Neural cell (in vitro differentiated cells): ENCODE results near the gene ITGA8.

ENCODE experiments used
- EP300 ChIP-seq: fragments of 450-650 bp; conservative IDR thresholded peaks from 2 replicates; pipeline ENCODE4 v1.6.1; 2014; ENCODE audit warnings: antibody characterized with exemption, mild to moderate bottlenecking, moderate library complexity; ENCODE audit not compliant: poor library complexity, severe bottlenecking
- EZH2 ChIP-seq: fragments of 200-600, 300-800 bp; shearing (Covaris generic), sonication (generic); IDR thresholded peaks from 2 replicates; pipeline ENCODE4 v1.6.1; 2014; ENCODE audit warnings: antibody characterized with exemption, low read length, borderline replicate concordance, mild to moderate bottlenecking; ENCODE audit not compliant: insufficient read depth, poor library complexity, severe bottlenecking
- POLR2AphosphoS5 ChIP-seq: IDR thresholded peaks from 2 replicates; pipeline ENCODE4 v1.6.1; 2012
- RAD21 ChIP-seq: fragments of 450-650 bp; conservative IDR thresholded peaks from 2 replicates; pipeline ENCODE4 v1.6.1; 2014; ENCODE audit warnings: antibody characterized with exemption, mild to moderate bottlenecking, moderate library complexity
- TF ChIP-seq, protein P1 (sequence below): fragments of 450-650 bp; IDR thresholded peaks from 2 replicates; pipeline ENCODE4 v1.5.1; 2014; ENCODE audit warnings: antibody characterized with exemption, mild to moderate bottlenecking, moderate library complexity; ENCODE audit not compliant: poor library complexity, severe bottlenecking

GRCh38 chr10:15660990-15661389 is 58.7 kb downstream of the ITGA8 start:
- TF ChIP-seq EP300 (no peak), POLR2AphosphoS5 (no peak), EZH2 (no peak), RAD21 (no peak)
- TF ChIP-seq, protein P1, sequence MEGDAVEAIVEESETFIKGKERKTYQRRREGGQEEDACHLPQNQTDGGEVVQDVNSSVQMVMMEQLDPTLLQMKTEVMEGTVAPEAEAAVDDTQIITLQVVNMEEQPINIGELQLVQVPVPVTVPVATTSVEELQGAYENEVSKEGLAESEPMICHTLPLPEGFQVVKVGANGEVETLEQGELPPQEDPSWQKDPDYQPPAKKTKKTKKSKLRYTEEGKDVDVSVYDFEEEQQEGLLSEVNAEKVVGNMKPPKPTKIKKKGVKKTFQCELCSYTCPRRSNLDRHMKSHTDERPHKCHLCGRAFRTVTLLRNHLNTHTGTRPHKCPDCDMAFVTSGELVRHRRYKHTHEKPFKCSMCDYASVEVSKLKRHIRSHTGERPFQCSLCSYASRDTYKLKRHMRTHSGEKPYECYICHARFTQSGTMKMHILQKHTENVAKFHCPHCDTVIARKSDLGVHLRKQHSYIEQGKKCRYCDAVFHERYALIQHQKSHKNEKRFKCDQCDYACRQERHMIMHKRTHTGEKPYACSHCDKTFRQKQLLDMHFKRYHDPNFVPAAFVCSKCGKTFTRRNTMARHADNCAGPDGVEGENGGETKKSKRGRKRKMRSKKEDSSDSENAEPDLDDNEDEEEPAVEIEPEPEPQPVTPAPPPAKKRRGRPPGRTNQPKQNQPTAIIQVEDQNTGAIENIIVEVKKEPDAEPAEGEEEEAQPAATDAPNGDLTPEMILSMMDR = no peak
